ENCODE results near the gene GLIS1.

The GLIS1 gene

GRCh38 chr1:53501065-53502005 is 237.6 kb downstream of the GLIS1 start:
- no peak for DNase-seq

GRCh38 chr1:53500204-53501064 is 238.5 kb downstream of the GLIS1 start:
- DNase-seq = no peak

- DNase-seq = no peak
Observed at GRCh38 chr1:53499257-53500203, 239.4 kb downstream of the GLIS1 start.

- DNase-seq = no peak
Observed at GRCh38 chr1:53498555-53499131, 240.3 kb downstream of the GLIS1 start.

- no peak for DNase-seq
Observed at GRCh38 chr1:53495633-53496345, 243.2 kb downstream of the GLIS1 start.

- no peak for DNase-seq
Observed at GRCh38 chr1:53490351-53490750, 248.6 kb downstream of the GLIS1 start.

GRCh38 chr1:53486395-53487026 is 252.5 kb downstream of the GLIS1 start:
- no peak for DNase-seq

GRCh38 chr1:53485478-53486394 is 253.2 kb downstream of the GLIS1 start:
- no peak for DNase-seq

- no peak for DNase-seq
Observed at GRCh38 chr1:53484705-53485477, 254.1 kb downstream of the GLIS1 start.

GRCh38 chr1:53483656-53484055 is 255.3 kb downstream of the GLIS1 start:
- DNase-seq = no peak

- no peak for DNase-seq
Observed at GRCh38 chr1:53483170-53483569, 255.8 kb downstream of the GLIS1 start.

- DNase-seq = no peak
Observed at GRCh38 chr1:53482441-53483153, 256.4 kb downstream of the GLIS1 start.

GRCh38 chr1:53481456-53481855 is 257.5 kb downstream of the GLIS1 start:
- no peak for DNase-seq

GRCh38 chr1:53480678-53481077 is 258.3 kb downstream of the GLIS1 start:
- no peak for DNase-seq

- no peak for DNase-seq
Observed at GRCh38 chr1:53478502-53478818, 260.5 kb downstream of the GLIS1 start.

GRCh38 chr1:53477651-53478501 is 261.1 kb downstream of the GLIS1 start:
- DNase-seq = no peak

GRCh38 chr1:53476579-53476978 is 262.4 kb downstream of the GLIS1 start:
- no peak for DNase-seq

GRCh38 chr1:53475664-53476063 is 263.3 kb downstream of the GLIS1 start:
- DNase-seq = no peak

All from NCI-H226 (cell line).